Measurements from ENCODE around the gene FBXW8.

Gene FBXW8

GRCh38 chr12:116880213-116880816 is 30.4 kb upstream of the FBXW8 start:
- H3K27me3 Mint-ChIP-seq, result peaks cover 97% of the 10 kb centered on the region
- H3K36me3 Mint-ChIP-seq, result peaks cover 2% of the 10 kb centered on the region
- CTCF ChIA-PET, result interaction anchor here (1.1 to 3.3 kb wide), 3 partner anchors 17 to 177 kb away, joined by 3 to 17 read pairs (median 4); no protein-coding TSS in a partner anchor
- no peak for DNase-seq
- H3K4me1 Mint-ChIP-seq, result peaks cover 35% of the 10 kb centered on the region
- no peaks in the 10 kb centered on the region for H3K9me3 Mint-ChIP-seq
- peak overlapping the region; percentile 70 for H3K4me3 Mint-ChIP-seq
- no peak overlapping the region for H3K27ac Mint-ChIP-seq

- Mint-ChIP-seq H3K4me1 (peaks cover 35% of the 10 kb centered on the region), H3K36me3 (peaks cover 2% of the 10 kb centered on the region), H3K27me3 (peaks cover 98% of the 10 kb centered on the region), H3K4me3 (peak overlapping the region; percentile 70), H3K27ac (no peak overlapping the region), H3K9me3 (no peaks in the 10 kb centered on the region)
- peak; percentile 52 for DNase-seq
- CTCF ChIA-PET, result interaction anchor here (1.3 to 3.3 kb wide), 2 partner anchors 40 to 177 kb away, joined by 3 to 17 read pairs; no protein-coding TSS in a partner anchor
These were observed 29.9 kb upstream of the FBXW8 start for GRCh38 chr12:116880817-116881324.

- peaks cover 2% of the 10 kb centered on the region for H3K36me3 Mint-ChIP-seq
- no peak within 1 kb of the TSS for H3K27ac Mint-ChIP-seq
- peak within 1 kb of the TSS; percentile 70 for H3K4me3 Mint-ChIP-seq
- peaks cover 98% of the 10 kb centered on the region for H3K27me3 Mint-ChIP-seq
- H3K9me3 Mint-ChIP-seq, result no peaks in the 10 kb centered on the region
- H3K4me1 Mint-ChIP-seq, result peaks cover 35% of the 10 kb centered on the region
- no peak for DNase-seq
- CTCF ChIA-PET, result interaction anchor here (1.3 to 3.3 kb wide), 2 partner anchors 40 to 178 kb away, joined by 3 to 17 read pairs; no protein-coding TSS in a partner anchor
These were observed 29.3 kb upstream of the FBXW8 start, which contains the start of gene HRK for GRCh38 chr12:116881325-116881876. TSS of gene HRK (minus strand) at chr12:116881441. CDS start at chr12:116881307, 134 bp downstream.

GRCh38 chr12:116881877-116882507 is 28.8 kb upstream of the FBXW8 start:
- peaks cover 2% of the 10 kb centered on the region for H3K36me3 Mint-ChIP-seq
- no peak for DNase-seq
- H3K4me3 Mint-ChIP-seq, result peak overlapping the region; percentile 48
- no peaks in the 10 kb centered on the region for H3K9me3 Mint-ChIP-seq
- CTCF ChIA-PET, result interaction anchor here (0.8 to 3.3 kb wide), 4 partner anchors 141 to 178 kb away, joined by 3 to 17 read pairs (median 5); no protein-coding TSS in a partner anchor
- no peak overlapping the region for H3K27ac Mint-ChIP-seq
- peaks cover 98% of the 10 kb centered on the region for H3K27me3 Mint-ChIP-seq
- H3K4me1 Mint-ChIP-seq, result peaks cover 35% of the 10 kb centered on the region

- H3K4me1 Mint-ChIP-seq, result peaks cover 35% of the 10 kb centered on the region
- no peak overlapping the region for H3K4me3 Mint-ChIP-seq
- H3K9me3 Mint-ChIP-seq, result no peaks in the 10 kb centered on the region
- CTCF ChIA-PET, result interaction anchor here (0.8 to 3.3 kb wide), 4 partner anchors 141 to 179 kb away, joined by 3 to 17 read pairs (median 5); no protein-coding TSS in a partner anchor
- H3K36me3 Mint-ChIP-seq, result peaks cover 2% of the 10 kb centered on the region
- no peak overlapping the region for H3K27ac Mint-ChIP-seq
- no peak for DNase-seq
- peaks cover 91% of the 10 kb centered on the region for H3K27me3 Mint-ChIP-seq
These were observed 28.0 kb upstream of the FBXW8 start for GRCh38 chr12:116882742-116883141.

- no peaks in the 10 kb centered on the region for H3K36me3 Mint-ChIP-seq
- H3K9me3 Mint-ChIP-seq, result no peaks in the 10 kb centered on the region
- DNase-seq, result no peak
- no peak overlapping the region for H3K4me3 Mint-ChIP-seq
- CTCF ChIA-PET, result no interaction called here
- peaks cover 20% of the 10 kb centered on the region for H3K4me1 Mint-ChIP-seq
- H3K27ac Mint-ChIP-seq, result no peak overlapping the region
- H3K27me3 Mint-ChIP-seq, result peaks cover 90% of the 10 kb centered on the region
These were observed 25.9 kb upstream of the FBXW8 start for GRCh38 chr12:116884871-116885270.

GRCh38 chr12:116885491-116885890 is 25.3 kb upstream of the FBXW8 start:
- no peaks in the 10 kb centered on the region for H3K9me3 Mint-ChIP-seq
- H3K4me1 Mint-ChIP-seq, result peaks cover 14% of the 10 kb centered on the region
- no peak overlapping the region for H3K4me3 Mint-ChIP-seq
- peaks cover 84% of the 10 kb centered on the region for H3K27me3 Mint-ChIP-seq
- H3K27ac Mint-ChIP-seq, result no peak overlapping the region
- no peaks in the 10 kb centered on the region for H3K36me3 Mint-ChIP-seq
- no peak for DNase-seq
- CTCF ChIA-PET, result no interaction called here

- peaks cover 77% of the 10 kb centered on the region for H3K27me3 Mint-ChIP-seq
- DNase-seq, result no peak
- no peak overlapping the region for H3K27ac Mint-ChIP-seq
- peaks cover 5% of the 10 kb centered on the region for H3K4me1 Mint-ChIP-seq
- H3K9me3 Mint-ChIP-seq, result no peaks in the 10 kb centered on the region
- H3K4me3 Mint-ChIP-seq, result no peak overlapping the region
- CTCF ChIA-PET, result no interaction called here
- no peaks in the 10 kb centered on the region for H3K36me3 Mint-ChIP-seq
These were observed 23.5 kb upstream of the FBXW8 start for GRCh38 chr12:116887244-116887643.

GRCh38 chr12:116887897-116888296 is 22.9 kb upstream of the FBXW8 start:
- Mint-ChIP-seq H3K27ac (no peak overlapping the region), H3K4me3 (no peak overlapping the region), H3K4me1 (no peaks in the 10 kb centered on the region), H3K36me3 (no peaks in the 10 kb centered on the region), H3K9me3 (no peaks in the 10 kb centered on the region), H3K27me3 (peaks cover 71% of the 10 kb centered on the region)
- DNase-seq, result no peak
- CTCF ChIA-PET, result no interaction called here

- H3K9me3 Mint-ChIP-seq, result no peaks in the 10 kb centered on the region
- CTCF ChIA-PET, result no interaction called here
These were observed 20.4 kb upstream of the FBXW8 start for GRCh38 chr12:116890330-116890729.

GRCh38 chr12:116891019-116891418 is 19.7 kb upstream of the FBXW8 start:
- DNase-seq, result no peak
- no peak overlapping the region for H3K4me3 Mint-ChIP-seq
- peaks cover 46% of the 10 kb centered on the region for H3K27me3 Mint-ChIP-seq
- no peaks in the 10 kb centered on the region for H3K4me1 Mint-ChIP-seq
- no peak overlapping the region for H3K27ac Mint-ChIP-seq
- no peaks in the 10 kb centered on the region for H3K9me3 Mint-ChIP-seq
- H3K36me3 Mint-ChIP-seq, result no peaks in the 10 kb centered on the region
- CTCF ChIA-PET, result no interaction called here

More at GRCh38 chr12:116890330-116890729, 20.4 kb upstream of the FBXW8 start:
- Mint-ChIP-seq H3K27me3 (peaks cover 48% of the 10 kb centered on the region), H3K4me1 (no peaks in the 10 kb centered on the region), H3K4me3 (no peak overlapping the region), H3K27ac (no peak overlapping the region), H3K36me3 (no peaks in the 10 kb centered on the region)
- no peak for DNase-seq

- H3K4me3 Mint-ChIP-seq, result no peak overlapping the region
- no peaks in the 10 kb centered on the region for H3K4me1 Mint-ChIP-seq
- H3K9me3 Mint-ChIP-seq, result no peaks in the 10 kb centered on the region
- peaks cover 52% of the 10 kb centered on the region for H3K27me3 Mint-ChIP-seq
- CTCF ChIA-PET, result interaction anchor here (1.6 kb wide), 1 partner anchor 133 kb away, joined by 3 read pairs; no protein-coding TSS in a partner anchor
- no peak overlapping the region for H3K27ac Mint-ChIP-seq
- H3K36me3 Mint-ChIP-seq, result no peaks in the 10 kb centered on the region
- DNase-seq, result no peak
These were observed 18.2 kb upstream of the FBXW8 start for GRCh38 chr12:116892349-116893140.

GRCh38 chr12:116894913-116895312 is 15.8 kb upstream of the FBXW8 start:
- no peaks in the 10 kb centered on the region for H3K36me3 Mint-ChIP-seq
- H3K27me3 Mint-ChIP-seq, result peaks cover 53% of the 10 kb centered on the region
- no peak for DNase-seq
- H3K27ac Mint-ChIP-seq, result no peak overlapping the region
- CTCF ChIA-PET, result no interaction called here
- H3K4me3 Mint-ChIP-seq, result no peak overlapping the region
- no peaks in the 10 kb centered on the region for H3K9me3 Mint-ChIP-seq
- H3K4me1 Mint-ChIP-seq, result no peaks in the 10 kb centered on the region

GRCh38 chr12:116896411-116896924 is 14.3 kb upstream of the FBXW8 start:
- H3K36me3 Mint-ChIP-seq, result no peaks in the 10 kb centered on the region
- H3K27ac Mint-ChIP-seq, result no peak overlapping the region
- CTCF ChIA-PET, result no interaction called here
- no peaks in the 10 kb centered on the region for H3K9me3 Mint-ChIP-seq
- DNase-seq, result no peak
- H3K4me1 Mint-ChIP-seq, result no peaks in the 10 kb centered on the region
- no peak overlapping the region for H3K4me3 Mint-ChIP-seq
- peaks cover 63% of the 10 kb centered on the region for H3K27me3 Mint-ChIP-seq

Data from activated naive CD4-positive, alpha-beta T cell treated with anti-CD3 and anti-CD28 coated beads, Interleukin-2, amount 10 ng/mL, durations not matched to agents 7 days and 5 days (primary cell).